GM18868 (cell line): ENCODE measurements around the gene PHPT1.
A peak's percentile ranks its signal among the peaks of the same experiment; 100 is the strongest.

Source experiments
- ATAC-seq: cut with Tn5 transposase; IDR thresholded peaks from one replicate; pipeline ENCODE4 v1.9.1; 2021; ENCODE audit warnings: mild to moderate bottlenecking, moderate library complexity; ENCODE audit not compliant: unreplicated experiment

Gene PHPT1

DNA sequence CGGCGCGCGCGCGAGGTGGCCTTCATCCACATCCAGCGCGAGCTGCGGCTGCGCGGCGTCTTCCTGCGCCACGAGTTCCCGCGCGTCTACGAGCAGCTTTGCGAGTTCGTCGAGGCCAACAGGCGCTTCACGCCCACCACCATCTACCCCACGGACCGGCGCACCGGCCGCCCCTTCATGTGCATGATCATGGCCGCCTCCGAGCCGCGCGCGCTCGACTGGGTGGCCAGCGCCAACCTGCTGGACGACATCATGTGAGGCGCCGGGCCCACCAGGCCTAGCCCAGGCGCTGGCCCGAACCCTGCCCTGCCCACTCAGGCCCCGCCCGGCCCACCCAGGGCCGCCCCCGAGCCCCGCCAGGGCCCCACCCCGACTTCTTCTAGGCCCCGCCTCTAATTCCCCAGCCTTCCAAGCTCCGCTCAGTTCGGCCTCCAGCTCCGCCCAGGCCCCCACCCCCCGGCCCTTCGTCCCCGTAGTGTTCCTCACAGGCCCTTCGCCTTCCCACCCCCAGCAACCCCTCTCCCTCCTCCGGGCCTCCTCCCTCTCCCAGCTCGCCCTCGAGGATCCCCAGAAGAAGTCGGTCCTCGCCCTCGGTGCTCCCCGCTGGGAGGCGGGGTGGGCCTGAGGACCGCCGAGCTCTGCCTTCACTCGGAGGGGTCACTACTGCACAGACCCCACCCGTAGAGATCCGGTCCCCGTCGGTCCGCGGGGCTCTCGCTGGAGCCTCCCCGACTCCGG, 2.0 kb upstream of the PHPT1 start:
- ATAC-seq, result no peak

DNA sequence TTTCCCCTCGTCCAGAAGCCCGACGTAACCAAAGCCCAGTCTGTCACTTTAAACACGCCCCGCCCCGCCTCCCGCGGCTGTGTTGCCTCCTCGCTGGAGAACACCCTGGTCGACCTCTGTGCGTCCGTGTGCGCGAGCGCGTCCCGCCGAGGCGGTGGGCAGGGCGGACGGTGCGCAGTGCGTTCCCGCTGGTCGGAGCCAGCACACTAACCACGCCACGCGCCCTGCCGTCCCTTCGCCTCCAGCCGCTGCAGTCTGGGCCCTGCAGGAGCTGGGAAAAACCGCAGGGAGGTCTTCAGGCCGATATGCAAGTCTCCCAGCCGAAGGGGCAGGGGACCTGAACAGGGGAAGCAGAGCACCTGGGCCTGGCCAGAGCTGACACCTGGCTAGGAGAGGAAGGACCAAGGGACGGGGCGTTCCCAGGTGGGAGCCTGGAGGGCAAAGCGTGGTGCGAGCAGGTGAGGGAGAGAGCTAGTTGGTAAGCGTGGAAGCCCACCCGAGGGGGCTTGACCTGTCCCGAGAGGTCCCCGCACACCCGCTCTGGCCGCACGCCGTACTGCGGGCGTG, 1.3 kb upstream of the PHPT1 start:
- peak; percentile 28 for ATAC-seq

- peak; percentile 10 for ATAC-seq
Observed at GRCh38 chr9:136848393-136849037, 694 bp upstream of the PHPT1 start.

DNA sequence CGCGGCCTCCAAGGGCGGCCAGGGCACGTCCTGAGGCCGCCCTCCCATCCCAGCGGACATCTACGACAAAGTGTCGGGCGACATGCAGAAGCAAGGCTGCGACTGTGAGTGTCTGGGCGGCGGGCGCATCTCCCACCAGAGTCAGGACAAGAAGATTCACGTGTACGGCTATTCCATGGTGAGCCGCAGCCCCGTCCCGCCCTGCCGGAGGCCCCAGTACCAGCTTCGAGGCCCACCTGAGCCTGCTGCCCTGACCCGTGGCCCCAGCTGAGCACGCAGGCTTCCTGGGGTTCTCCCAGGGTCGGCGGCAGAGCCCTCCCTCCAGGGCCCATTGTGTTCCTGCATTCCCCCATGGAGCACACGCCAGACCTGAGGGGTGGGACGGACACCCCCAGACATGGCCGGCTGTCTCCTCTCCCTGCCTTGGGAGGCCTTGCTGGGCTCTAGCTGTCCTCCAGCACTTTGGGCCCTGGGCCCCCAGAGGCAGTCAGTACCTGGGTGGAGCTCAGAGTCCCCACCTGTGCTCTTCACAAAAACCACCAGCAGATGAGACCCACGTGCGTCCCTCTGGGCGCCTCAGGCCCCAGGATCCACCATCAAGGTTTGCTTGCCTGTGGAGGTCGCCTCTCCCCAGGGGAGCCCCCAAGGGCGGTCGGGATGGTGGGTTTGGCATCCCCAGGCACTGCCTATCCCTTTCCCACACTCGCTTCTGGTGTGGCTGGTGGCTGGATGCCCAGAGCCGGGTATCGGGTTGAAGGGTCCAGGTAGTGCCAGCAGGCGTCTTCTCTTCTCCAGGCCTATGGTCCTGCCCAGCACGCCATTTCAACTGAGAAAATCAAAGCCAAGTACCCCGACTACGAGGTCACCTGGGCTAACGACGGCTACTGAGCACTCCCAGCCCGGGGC, 1.0 kb downstream of the PHPT1 start:
- no peak for ATAC-seq

GRCh38 chr9:136850866-136851775, 1.9 kb downstream of the PHPT1 start:
- ATAC-seq, result no peak

GRCh38 chr9:136851941-136852663, 2.9 kb downstream of the PHPT1 start, which contains the start of gene MAMDC4:
Gene MAMDC4, plus strand, starts transcription at chr9:136852346. Its CDS starts 71 bp downstream, at chr9:136852417.
- ATAC-seq, result no peak

DNA sequence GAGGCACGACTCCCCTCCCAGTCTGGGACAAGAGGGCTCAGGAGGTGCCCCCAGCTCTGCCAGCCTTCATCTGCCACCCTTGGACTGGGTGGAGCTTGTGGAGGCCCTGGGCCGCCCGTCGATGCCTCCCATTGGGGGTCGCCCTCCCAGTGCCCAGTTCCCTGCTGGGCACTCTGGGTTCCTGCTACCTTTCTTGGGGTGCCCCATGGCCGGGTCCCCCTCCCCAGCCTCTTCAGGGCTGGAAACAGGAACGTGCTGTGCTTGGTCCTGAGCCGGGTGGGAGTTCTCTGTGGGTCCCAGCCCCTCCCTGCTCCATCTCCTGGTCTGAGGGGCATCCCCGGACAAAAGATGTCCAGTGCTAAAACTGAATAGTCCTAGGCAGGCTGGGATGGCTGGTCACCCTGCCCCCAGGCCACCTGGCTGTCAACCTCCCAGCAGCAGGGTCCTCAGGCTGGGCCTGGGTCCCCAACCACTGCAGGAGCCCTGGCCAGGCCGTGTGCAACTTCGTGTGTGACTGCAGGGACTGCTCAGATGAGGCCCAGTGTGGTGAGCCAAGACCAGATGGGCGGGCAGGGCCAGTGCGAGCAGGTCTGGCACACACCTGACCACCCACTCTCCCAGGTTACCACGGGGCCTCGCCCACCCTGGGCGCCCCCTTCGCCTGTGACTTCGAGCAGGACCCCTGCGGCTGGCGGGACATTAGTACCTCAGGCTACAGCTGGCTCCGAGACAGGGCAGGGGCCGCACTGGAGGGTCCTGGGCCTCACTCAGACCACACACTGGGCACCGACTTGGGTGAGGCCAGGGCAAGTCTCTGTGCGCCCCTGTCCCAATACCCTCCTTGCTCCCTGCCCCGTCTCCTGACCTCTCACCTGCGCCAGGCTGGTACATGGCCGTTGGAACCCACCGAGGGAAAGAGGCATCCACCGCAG, 3.7 kb downstream of the PHPT1 start:
- no peak for ATAC-seq

DNA sequence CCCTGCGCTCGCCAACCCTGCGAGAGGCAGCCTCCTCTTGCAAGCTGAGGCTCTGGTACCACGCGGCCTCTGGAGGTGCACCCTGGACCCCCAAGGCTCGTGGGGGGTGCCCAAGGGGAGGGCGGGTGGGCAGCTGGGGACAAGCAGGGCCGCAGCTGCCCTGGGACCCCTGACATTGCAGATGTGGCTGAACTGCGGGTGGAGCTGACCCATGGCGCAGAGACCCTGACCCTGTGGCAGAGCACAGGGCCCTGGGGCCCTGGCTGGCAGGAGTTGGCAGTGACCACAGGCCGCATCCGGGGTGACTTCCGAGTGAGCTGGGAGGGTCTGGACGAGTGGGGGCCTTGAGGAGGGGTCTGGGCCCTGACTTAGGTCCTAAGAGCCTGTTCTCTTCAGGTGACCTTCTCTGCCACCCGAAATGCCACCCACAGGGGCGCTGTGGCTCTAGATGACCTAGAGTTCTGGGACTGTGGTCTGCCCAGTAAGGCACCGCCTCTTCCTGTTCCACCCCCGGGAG, 4.4 kb downstream of the PHPT1 start:
- ATAC-seq, result no peak

DNA sequence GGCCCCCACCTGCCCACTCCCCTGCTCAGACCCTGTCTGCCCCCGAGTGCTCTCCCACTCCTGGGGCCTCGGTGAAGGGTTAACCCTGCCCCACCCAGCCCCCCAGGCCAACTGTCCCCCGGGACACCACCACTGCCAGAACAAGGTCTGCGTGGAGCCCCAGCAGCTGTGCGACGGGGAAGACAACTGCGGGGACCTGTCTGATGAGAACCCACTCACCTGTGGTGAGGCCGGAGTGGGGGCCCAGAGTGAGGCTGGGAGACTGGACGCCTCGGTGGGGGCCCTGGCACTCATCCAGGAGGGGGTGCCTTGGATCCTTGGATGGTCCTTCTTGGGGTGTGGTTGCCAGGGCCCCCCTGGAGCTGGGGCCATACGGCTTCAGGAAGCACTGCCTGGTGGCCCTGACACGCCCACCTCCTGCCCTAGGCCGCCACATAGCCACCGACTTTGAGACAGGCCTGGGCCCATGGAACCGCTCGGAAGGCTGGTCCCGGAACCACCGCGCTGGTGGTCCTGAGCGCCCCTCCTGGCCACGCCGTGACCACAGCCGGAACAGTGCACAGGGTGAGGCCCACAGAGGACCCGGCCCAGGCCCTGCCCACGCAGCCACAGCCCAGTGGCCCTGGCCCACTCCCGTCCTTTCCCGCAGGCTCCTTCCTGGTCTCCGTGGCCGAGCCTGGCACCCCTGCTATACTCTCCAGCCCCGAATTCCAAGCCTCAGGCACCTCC, 5.1 kb downstream of the PHPT1 start:
- no peak for ATAC-seq

DNA sequence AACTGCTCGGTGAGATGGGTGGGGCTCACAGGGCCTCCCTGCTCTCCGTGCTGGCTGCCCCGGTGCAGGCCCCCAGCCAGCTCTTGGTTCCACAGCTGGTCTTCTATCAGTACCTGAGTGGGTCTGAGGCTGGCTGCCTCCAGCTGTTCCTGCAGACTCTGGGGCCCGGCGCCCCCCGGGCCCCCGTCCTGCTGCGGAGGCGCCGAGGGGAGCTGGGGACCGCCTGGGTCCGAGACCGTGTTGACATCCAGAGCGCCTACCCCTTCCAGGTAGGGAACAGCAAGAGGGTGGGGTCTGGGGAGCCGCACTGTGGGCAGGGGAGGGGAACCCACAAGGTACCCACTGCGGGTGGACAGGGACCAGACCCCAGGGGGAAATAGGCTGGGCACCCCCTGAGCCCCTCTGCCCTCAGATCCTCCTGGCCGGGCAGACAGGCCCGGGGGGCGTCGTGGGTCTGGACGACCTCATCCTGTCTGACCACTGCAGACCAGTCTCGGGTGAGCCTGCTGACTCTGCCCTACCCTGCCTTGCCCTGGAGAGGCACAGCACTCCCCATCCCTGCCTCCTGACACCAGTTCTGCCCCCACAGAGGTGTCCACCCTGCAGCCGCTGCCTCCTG, 5.7 kb downstream of the PHPT1 start:
- ATAC-seq, result no peak

DNA sequence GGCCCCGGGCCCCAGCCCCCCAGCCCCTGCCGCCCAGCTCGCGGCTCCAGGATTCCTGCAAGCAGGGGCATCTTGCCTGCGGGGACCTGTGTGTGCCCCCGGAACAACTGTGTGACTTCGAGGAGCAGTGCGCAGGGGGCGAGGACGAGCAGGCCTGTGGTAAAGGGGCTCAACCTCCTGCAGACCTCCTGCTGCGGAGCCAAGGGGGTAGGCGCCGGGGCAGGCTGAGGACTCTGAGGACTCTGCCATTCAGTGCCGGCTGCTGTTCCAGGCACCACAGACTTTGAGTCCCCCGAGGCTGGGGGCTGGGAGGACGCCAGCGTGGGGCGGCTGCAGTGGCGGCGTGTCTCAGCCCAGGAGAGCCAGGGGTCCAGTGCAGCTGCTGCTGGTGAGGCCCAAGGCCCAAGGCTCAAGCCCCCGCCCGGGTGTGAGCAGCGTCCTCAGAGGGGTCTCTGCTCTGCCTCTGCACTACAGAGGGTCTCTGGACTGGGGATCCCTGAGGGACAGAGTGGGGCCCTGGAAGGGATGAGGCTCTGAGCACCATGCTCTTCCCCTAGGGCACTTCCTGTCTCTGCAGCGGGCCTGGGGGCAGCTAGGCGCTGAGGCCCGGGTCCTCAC, 6.4 kb downstream of the PHPT1 start:
- no peak for ATAC-seq

- no peak for ATAC-seq
Observed at GRCh38 chr9:136856079-136856476, 6.9 kb downstream of the PHPT1 start.

GRCh38 chr9:136856541-136857141, 7.4 kb downstream of the PHPT1 start:
- no peak for ATAC-seq

DNA sequence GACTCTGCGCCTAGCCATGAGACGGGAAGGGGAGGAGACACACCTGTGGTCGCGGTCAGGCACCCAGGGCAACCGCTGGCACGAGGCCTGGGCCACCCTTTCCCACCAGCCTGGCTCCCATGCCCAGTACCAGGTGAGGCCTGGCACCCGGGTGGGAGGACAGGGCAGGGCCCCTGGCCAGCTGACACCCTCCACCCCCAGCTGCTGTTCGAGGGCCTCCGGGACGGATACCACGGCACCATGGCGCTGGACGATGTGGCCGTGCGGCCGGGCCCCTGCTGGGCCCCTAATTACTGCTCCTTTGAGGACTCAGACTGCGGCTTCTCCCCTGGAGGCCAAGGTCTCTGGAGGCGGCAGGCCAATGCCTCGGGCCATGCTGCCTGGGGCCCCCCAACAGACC, 8.0 kb downstream of the PHPT1 start:
- ATAC-seq, result no peak

GRCh38 chr9:136857581-136858412, 8.6 kb downstream of the PHPT1 start:
- ATAC-seq, result no peak
